ENCODE measurements around the gene SHB.

DNA sequence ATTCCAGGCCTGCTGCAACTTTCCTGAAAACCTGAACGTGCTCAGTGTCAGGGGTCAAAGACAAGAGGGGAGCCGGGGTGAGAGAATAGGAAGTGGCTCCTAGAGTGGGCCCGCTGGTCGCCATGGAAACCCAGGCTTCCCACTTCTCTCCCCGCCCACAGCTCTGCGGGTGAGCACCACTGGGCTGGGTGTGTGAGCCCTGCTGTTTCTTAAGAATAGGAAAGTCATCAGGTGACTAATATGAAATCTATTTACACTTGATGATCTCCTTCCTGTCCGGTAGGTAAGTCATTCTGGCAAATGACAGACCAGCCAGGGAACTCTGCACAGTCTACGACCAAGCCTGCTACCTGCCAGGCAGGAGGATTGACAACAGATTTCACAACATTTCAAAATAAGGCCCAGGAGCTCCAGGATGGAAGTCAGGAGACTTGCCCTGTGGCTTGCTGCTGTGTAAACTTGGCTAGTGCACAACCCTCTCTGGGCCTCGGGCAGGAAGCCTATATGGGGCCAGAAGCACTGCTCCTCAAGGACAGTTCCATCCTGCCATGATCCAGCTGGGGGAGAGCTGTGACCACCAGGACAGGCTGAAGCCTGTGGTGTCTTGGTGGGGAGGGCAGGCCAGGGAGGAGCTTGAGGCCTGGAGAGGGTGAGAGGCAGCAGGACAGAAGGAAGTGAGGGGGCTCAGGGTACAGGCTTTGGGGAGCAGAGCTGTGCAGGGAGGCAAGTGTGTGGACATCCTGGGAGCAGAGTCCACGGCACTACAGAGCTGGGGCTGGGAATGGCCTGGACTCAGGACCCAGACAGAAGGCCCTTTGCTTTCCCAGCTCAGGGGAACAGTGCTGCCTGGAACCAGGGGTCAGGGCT lies 60.6 kb downstream of the SHB start:
- TF ChIP-seq, protein P1, sequence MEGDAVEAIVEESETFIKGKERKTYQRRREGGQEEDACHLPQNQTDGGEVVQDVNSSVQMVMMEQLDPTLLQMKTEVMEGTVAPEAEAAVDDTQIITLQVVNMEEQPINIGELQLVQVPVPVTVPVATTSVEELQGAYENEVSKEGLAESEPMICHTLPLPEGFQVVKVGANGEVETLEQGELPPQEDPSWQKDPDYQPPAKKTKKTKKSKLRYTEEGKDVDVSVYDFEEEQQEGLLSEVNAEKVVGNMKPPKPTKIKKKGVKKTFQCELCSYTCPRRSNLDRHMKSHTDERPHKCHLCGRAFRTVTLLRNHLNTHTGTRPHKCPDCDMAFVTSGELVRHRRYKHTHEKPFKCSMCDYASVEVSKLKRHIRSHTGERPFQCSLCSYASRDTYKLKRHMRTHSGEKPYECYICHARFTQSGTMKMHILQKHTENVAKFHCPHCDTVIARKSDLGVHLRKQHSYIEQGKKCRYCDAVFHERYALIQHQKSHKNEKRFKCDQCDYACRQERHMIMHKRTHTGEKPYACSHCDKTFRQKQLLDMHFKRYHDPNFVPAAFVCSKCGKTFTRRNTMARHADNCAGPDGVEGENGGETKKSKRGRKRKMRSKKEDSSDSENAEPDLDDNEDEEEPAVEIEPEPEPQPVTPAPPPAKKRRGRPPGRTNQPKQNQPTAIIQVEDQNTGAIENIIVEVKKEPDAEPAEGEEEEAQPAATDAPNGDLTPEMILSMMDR (IDR thresholded peaks at IDR 0.05) = no peak
- no peak for TF ChIP-seq POLR2A (IDR thresholded peaks at IDR 0.05)
